ENCODE results near the gene IRAK1.

- TF ChIP-seq ZNF274 (IDR thresholded peaks at IDR 0.05; ENCODE audit: low read depth, low read length) (no peak), SUZ12 (IDR thresholded peaks at IDR 0.05; ENCODE audit: extremely low read depth, insufficient read depth, insufficient read length) (no peak)
These were observed 29.6 kb downstream of the IRAK1 start for GRCh38 chrX:153989973-153990655.
